CD4-positive, alpha-beta T cell treated with Interleukin-21 for 1 hour (primary cell): ENCODE results near the gene GRB10.
A peak's percentile ranks its signal among the peaks of the same experiment; 100 is the strongest.

ENCODE experiments used
- DNase-seq: peaks from one replicate; pipeline ENCODE4 v3.0.0-alpha.2; 2020

The GRB10 gene

GRCh38 chr7:50651271-50651989, 131.3 kb downstream of the GRB10 start:
- no peak for DNase-seq

DNA sequence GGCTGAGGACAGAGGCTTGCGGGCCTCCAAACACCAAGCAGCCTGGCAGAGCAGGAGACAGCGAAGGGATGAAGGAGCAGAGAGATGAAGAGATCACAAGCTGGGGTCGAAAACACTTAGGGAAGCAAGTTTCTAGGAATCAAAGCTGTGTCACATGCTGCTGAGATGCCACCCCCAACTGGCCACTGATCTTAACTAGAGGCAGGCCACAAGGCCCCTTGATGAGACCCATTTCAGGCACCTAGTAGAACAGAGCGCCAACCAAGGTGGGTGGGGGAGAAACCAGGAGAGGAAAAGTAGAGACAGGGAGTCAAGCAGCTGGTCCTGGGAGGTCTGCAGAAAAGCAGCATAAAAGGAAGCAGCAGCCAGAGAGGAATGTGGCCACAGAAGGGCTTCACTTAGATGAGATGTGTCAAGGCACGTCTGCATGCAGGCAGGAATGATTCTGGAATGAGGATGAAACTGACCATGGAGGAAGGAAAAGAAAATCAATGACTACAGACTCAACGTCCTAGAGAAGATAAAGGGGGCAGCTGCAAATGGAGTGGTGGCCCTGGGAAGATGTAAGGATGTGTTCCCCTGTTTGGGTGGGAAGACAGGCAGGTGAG, 132.5 kb downstream of the GRB10 start:
- DNase-seq = no peak

- DNase-seq = no peak
Observed at GRCh38 chr7:50649259-50649885, 133.3 kb downstream of the GRB10 start.

GRCh38 chr7:50648570-50649169, 134.0 kb downstream of the GRB10 start:
- no peak for DNase-seq

DNA sequence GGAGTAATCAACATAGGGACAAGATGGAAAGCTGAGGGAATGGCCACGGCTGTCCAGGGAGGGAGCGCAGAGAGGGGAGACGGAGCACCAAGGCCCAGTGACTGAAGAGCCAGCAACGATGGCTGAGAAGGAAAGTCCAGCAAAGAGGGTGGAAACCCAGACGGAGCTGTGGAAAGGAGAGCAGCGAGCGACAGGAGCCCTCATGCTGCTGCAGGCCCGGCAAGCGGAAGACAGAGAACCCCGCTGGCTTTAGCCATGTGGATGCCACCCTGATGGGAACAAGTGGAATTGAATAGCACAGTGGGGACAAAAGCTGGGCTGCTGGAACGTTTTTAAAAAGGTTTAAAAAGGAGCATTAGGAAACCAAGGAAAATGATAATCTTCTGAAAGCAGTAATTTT, 134.6 kb downstream of the GRB10 start:
- no peak for DNase-seq

GRCh38 chr7:50647286-50647980, 135.3 kb downstream of the GRB10 start:
- DNase-seq = no peak

DNA sequence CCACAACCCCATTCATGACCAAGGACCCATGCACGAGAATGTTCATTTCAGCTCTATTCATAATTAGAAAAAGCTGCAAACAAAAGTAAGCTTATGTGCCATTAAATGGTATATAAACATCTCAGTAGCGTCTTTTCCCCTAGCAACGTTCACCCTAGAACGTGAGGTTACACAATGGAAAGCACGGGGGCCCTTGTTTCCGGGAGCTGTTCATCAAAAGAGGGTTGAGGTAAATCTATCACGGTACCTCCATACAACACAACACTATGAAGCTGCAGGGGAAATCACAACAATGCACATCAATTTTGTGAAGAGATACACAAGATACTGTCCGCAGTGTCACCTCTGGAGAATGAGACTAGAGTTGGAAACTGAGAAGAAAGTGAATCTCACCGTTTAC, 136.6 kb downstream of the GRB10 start:
- DNase-seq = no peak

- no peak for DNase-seq
Observed at GRCh38 chr7:50645186-50645585, 137.5 kb downstream of the GRB10 start.

DNA sequence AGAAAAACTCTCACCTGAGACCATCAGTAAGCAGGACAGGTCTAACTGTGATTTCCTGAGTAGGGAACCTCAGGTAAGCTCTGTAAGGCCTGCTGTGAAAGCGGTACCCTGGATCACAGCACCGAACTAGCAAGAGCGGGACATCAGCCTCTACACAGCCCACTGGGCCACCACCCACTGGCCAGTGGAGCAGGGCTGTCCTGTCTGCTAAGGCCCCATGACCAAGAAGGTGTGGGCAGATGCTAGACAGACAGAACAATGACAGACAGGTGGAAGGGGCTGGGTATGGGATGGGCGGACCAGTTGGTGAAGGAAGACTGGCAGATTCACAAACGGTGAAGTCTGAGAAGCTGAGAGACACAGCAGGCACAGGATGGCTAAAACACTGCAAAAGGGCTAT, 138.1 kb downstream of the GRB10 start:
- no peak for DNase-seq

GRCh38 chr7:50644114-50644513, 138.6 kb downstream of the GRB10 start:
- no peak for DNase-seq

DNA sequence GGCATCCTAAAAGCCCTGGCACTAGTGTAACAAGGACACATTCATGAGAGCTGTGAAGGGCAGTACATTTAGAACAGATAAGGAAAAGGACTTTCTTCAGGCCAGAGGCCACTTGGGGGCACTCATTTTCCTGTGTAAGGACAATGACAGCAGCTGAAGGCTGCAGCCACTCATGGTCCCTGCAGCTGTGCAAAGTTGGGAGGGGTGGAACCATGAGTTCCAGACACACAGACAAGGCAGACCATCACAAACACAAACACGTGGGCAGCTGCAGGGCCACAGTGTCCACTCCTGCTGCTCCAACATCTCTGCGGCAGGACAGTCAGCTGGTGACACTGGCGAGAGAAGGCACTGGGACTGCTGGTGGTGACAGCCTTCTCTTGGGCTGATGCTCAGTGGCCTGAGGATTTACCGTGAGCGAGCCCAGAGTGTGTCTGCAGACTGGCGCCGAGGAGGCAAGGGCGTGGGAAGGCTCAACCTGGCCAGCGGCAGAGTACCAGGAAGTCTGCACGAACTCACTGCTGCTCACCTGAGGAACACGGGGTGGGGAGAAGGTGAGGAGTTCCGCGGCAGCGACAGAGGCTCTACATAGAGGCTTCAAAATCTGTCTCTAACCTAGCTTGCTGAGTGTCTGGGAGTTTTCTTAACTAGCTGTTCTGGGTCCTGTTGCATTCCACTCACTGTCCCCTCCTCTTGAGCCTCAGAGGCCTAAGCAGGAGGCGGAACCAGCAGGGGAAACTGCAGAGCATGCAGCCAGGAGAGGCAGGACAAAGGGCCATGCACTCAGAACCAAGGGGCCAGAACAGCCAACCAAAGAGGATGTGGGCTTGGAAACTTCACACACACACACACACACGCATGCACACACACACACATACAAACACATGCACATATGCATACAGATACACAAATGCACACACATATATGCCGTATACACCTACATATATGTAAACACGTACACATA, 141.0 kb downstream of the GRB10 start:
- no peak for DNase-seq

DNA sequence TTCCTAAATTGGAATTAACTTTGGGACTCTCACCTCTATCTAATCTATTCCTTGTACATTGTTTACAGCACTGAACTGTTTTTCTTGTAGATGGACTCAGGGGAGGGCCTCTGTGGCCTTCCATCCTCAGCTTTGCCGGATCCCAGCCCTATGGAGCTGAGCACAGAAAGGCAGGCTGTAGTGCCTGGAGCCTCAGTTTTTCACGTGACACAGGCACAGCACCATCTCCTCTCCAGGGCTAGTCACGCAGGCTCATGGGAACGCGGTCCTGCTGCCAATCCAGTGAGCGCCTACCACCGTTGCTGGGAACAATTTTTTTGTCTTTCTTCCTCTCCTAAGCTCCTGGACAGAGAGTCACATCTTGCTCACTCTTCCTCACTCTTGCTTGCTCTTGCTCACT, 141.9 kb downstream of the GRB10 start:
- no peak for DNase-seq

DNA sequence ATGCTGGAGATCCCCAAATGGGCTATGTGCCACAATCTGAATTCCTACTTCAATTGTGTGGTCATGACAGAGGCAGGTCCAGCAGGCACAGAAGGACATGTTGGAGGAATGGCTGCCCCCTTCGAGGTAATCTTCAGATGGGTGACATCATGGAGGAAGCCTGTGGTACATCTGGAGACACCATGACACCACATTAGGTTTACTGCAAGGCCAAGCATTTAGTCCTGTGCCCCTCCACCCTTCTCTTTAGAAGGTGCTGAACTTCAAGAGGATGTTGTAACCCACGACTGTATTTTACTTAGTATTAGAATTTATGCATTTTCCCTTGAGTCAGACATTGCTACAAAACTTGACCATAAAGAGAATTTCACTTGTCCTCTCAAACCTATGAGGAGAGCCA, 142.4 kb downstream of the GRB10 start:
- no peak for DNase-seq

DNA sequence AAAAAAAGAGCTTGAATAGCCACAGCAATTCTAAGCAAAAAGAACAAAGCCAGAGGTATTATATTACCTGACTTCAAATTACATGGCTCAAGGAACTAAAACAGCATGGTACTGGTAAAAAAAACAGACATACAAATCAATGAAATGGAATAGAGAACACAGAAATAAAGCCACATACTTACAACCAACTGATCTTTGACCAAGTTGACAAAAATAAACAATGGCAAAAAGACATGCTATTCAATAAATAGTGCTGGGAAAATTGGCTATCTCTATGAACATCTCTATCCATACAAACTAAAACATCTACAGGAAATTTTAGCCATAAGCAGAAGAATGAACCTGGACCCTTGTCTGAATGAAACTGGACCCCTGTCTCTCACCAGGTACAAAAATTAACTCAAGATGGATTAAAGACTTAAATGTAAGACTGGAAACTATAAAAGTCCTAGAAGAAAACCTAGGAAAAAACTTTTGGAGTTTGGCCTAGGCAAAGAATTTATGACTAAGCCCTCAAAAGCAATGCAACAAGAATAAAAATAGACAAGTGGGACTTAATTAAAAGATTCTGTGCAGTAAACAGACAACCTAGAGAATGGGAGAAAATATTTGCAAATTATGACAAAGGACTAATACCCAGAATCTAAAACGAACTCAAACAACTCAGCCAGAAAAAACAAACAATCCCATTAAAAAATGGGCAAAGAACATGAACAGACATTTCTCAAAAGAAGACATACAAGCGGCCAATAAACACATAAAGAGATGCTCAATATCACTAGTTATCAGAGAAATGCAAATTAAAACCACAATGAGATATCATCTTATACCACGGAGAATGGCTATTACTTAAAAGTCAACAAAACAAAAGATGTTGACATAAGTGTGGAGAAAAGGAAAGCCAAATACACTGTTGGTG, 144.7 kb downstream of the GRB10 start:
- no peak for DNase-seq

- DNase-seq = no peak
Observed at GRCh38 chr7:50634378-50634777, 148.3 kb downstream of the GRB10 start.

GRCh38 chr7:50633414-50633710, 149.3 kb downstream of the GRB10 start:
- DNase-seq = no peak

- DNase-seq = peak; percentile 70
Observed at GRCh38 chr7:50632561-50633413, 149.9 kb downstream of the GRB10 start.

DNA sequence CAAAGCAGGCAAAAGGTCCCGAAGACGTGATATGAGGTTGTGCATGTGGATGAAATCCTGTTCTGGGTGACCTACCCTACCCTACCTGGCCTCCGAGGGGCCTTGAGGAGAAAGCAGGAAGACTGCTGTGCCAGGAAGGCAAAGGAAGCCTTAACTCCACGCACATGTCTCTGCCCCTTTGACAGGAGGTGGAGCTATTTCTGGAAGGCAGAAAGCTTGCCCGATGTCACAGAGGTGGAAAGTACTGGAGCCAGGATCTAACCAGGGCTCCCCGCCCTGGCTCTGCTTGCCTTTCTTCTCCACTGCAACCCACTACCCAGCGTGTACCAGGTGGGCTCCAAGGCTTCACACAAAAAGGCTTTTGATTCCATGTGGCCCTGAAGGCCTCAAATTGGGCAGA, 151.1 kb downstream of the GRB10 start:
- DNase-seq = no peak

GRCh38 chr7:50631100-50631499, 151.6 kb downstream of the GRB10 start:
- DNase-seq = no peak

- no peak for DNase-seq
Observed at GRCh38 chr7:50629238-50629901, 153.3 kb downstream of the GRB10 start.
